Fibroblast of lung (primary cell): ENCODE measurements around the gene ATF6B. TPM values are rescaled to one million over a fixed set of nuclear protein-coding genes. Genes with fewer than 3 reads are reported as not detected.

Experiments
- DNase-seq, 2 donors: peaks; one replicate each; pipeline versions ENCODE4 v3.0.0 to v3.0.0-alpha.2; 2010; ENCODE audit warnings: low read depth in 2 of 2
- H2AFZ ChIP-seq: 2 replicates; pipeline ENCODE4 v1.5.1; 2012; ENCODE audit warnings: low read length, control low read depth, inconsistent platforms
- H3K27ac ChIP-seq: 2 replicates; pipeline ENCODE4 v1.5.1; 2011; ENCODE audit warnings: low read length, control low read depth; ENCODE audit not compliant: insufficient read depth
- H3K27me3 ChIP-seq: 2 replicates; pipeline ENCODE4 v1.5.1; 2011; ENCODE audit warnings: mild to moderate bottlenecking, low read length; ENCODE audit not compliant: control insufficient read depth, insufficient read depth
- H3K36me3 ChIP-seq: 2 replicates; pipeline ENCODE4 v1.5.1; 2011; ENCODE audit warnings: low read length; ENCODE audit not compliant: control insufficient read depth, insufficient read depth
- H3K4me1 ChIP-seq: 2 replicates; pipeline ENCODE4 v1.5.1; 2011; ENCODE audit warnings: low read length; ENCODE audit not compliant: control insufficient read depth, insufficient read depth; ENCODE audit errors: extremely low read depth
- H3K4me2 ChIP-seq: 2 replicates; pipeline ENCODE4 v1.5.1; 2011; ENCODE audit warnings: low read length, control low read depth; ENCODE audit not compliant: insufficient read depth; ENCODE audit errors: extremely low read depth
- H3K4me3 ChIP-seq, 4 experiments: fragments of 200-600 bp in 1 of 4; sonication (generic) in 1 of 4; replicated peaks in 1 of 4; 2 replicates each; pipeline ENCODE4 v1.5.1; 2011 to 2016; ENCODE audit warnings: low read length in 4 of 4, low read depth in 3 of 4, mild to moderate bottlenecking in 3 of 4, control low read depth in 2 of 4, inconsistent platforms in 1 of 4, mixed read lengths in 1 of 4; ENCODE audit not compliant: insufficient read depth in 1 of 4; ENCODE audit errors: control extremely low read depth in 1 of 4
- H3K79me2 ChIP-seq: 2 replicates; pipeline ENCODE4 v1.5.1; 2012; ENCODE audit warnings: mild to moderate bottlenecking, low read length, inconsistent platforms; ENCODE audit not compliant: control insufficient read depth, insufficient read depth
- H3K9ac ChIP-seq: 2 replicates; pipeline ENCODE4 v1.5.1; 2011; ENCODE audit warnings: mild to moderate bottlenecking, low read length, control low read depth; ENCODE audit not compliant: insufficient read depth
- H3K9me3 ChIP-seq: 2 replicates; pipeline ENCODE4 v1.5.1; 2012; ENCODE audit warnings: low read depth, low read length; ENCODE audit not compliant: control insufficient read depth, insufficient read depth
- H4K20me1 ChIP-seq: 2 replicates; pipeline ENCODE4 v1.5.1; 2011; ENCODE audit warnings: low read length; ENCODE audit not compliant: control insufficient read depth, insufficient read depth; ENCODE audit errors: extremely low read depth
- CTCF ChIP-seq, 2 donors: IDR thresholded peaks in 1 of 2; conservative IDR thresholded peaks in 1 of 2; 1 replicate in 1 of 2; 2 replicates in 1 of 2; pipeline ENCODE4 v1.5.1; 2011 to 2012; ENCODE audit warnings: low read length in 2 of 2, control low read depth in 1 of 2, inconsistent platforms in 1 of 2, low read depth in 1 of 2, mild to moderate bottlenecking in 1 of 2
- EZH2 ChIP-seq: IDR thresholded peaks from 2 replicates; pipeline ENCODE4 v1.5.1; 2012; ENCODE audit warnings: low read length, control low read depth, mild to moderate bottlenecking; ENCODE audit errors: missing control alignments
- polyA plus RNA-seq, 2 donors: library from polyadenylated mRNA; depleted of rRNA in 1 of 2; stranded (reverse) in 1 of 2; unstranded in 1 of 2; fragments of >200 nt; gene quantifications; 2 replicates each; pipeline ENCODE4 v1.2.1, GENCODE V29; 2011 to 2012; ENCODE audit warnings: missing spikeins in 1 of 2
- total RNA-seq: library from RNA; depleted of rRNA; stranded (reverse); fragments of >200 nt; gene quantifications from 2 replicates; pipeline ENCODE4 v1.2.1, GENCODE V29; 2014

ATF6B gene
- total and polyA plus RNA-seq, 2 donors (not counting 1 experiment from before 2014, with no cell fraction given), result 15.7 to 36.2 TPM

GRCh38 chr6:32085759-32086459, 42.1 kb downstream of the ATF6B start:
- Histone ChIP-seq H2AFZ (no peak overlapping the region), H4K20me1 (no peaks in the 10 kb centered on the region), H3K27ac (no peak overlapping the region), H3K36me3 (no peaks in the 10 kb centered on the region), H3K9me3 (no peaks in the 10 kb centered on the region), H3K79me2 (no peaks in the 10 kb centered on the region), H3K27me3 (peaks cover 12% of the 10 kb centered on the region), H3K4me1 (peaks cover 33% of the 10 kb centered on the region), H3K4me2 (no peak overlapping the region), H3K4me3 (no peak overlapping the region), H3K9ac (no peak overlapping the region)
- no peak for DNase-seq
- TF ChIP-seq EZH2 (no peak), CTCF (conservative IDR thresholded peaks at IDR 0.05 in 1 of 2, IDR thresholded peaks at IDR 0.05 in 1 of 2; ENCODE audit: low read depth in 1 of 2, low read length in 2 of 2) (no peak)

GRCh38 chr6:32084780-32085179, 43.3 kb downstream of the ATF6B start:
- Histone ChIP-seq H3K9ac (no peak overlapping the region), H3K9me3 (no peaks in the 10 kb centered on the region), H3K36me3 (no peaks in the 10 kb centered on the region), H3K4me1 (peaks cover 40% of the 10 kb centered on the region), H3K79me2 (no peaks in the 10 kb centered on the region), H3K27ac (no peak overlapping the region), H3K27me3 (peaks cover 11% of the 10 kb centered on the region), H4K20me1 (no peaks in the 10 kb centered on the region), H3K4me3 (no peak overlapping the region), H2AFZ (no peak overlapping the region), H3K4me2 (no peak overlapping the region)
- no peak for DNase-seq
- no peak for TF ChIP-seq CTCF (conservative IDR thresholded peaks at IDR 0.05 in 1 of 2, IDR thresholded peaks at IDR 0.05 in 1 of 2; ENCODE audit: low read depth in 1 of 2, low read length in 2 of 2)
- TF ChIP-seq EZH2, result no peak

- H3K27ac ChIP-seq, result peak overlapping the region; percentile 76
- no peaks in the 10 kb centered on the region for H4K20me1 ChIP-seq
- no peaks in the 10 kb centered on the region for H3K79me2 ChIP-seq
- H3K4me2 ChIP-seq, result no peak overlapping the region
- H3K4me3 ChIP-seq, result no peak overlapping the region
- no peak overlapping the region for H2AFZ ChIP-seq
- TF ChIP-seq CTCF (conservative IDR thresholded peaks at IDR 0.05 in 1 of 2, IDR thresholded peaks at IDR 0.05 in 1 of 2; ENCODE audit: low read depth in 1 of 2, low read length in 2 of 2), result no peak
- TF ChIP-seq EZH2, result no peak
- H3K4me1 ChIP-seq, result peaks cover 41% of the 10 kb centered on the region
- no peaks in the 10 kb centered on the region for H3K9me3 ChIP-seq
- no peak overlapping the region for H3K9ac ChIP-seq
- DNase-seq, result no peak
- no peaks in the 10 kb centered on the region for H3K36me3 ChIP-seq
- peaks cover 7% of the 10 kb centered on the region for H3K27me3 ChIP-seq
These were observed 44.0 kb downstream of the ATF6B start for GRCh38 chr6:32083812-32084768.
